D341Med (cell line): Measurements from ENCODE around the gene GOLGA6L25.
"Not testable (repeated sequence)": the region's sequence is repeated elsewhere in the genome, so short reads cannot be mapped to it uniquely, and the experiment has no call there.

ENCODE experiments used
- DNase-seq: peaks from one replicate; pipeline ENCODE4 v3.0.0; 2012; ENCODE audit warnings: low spot score

Gene GOLGA6L25, protein sequence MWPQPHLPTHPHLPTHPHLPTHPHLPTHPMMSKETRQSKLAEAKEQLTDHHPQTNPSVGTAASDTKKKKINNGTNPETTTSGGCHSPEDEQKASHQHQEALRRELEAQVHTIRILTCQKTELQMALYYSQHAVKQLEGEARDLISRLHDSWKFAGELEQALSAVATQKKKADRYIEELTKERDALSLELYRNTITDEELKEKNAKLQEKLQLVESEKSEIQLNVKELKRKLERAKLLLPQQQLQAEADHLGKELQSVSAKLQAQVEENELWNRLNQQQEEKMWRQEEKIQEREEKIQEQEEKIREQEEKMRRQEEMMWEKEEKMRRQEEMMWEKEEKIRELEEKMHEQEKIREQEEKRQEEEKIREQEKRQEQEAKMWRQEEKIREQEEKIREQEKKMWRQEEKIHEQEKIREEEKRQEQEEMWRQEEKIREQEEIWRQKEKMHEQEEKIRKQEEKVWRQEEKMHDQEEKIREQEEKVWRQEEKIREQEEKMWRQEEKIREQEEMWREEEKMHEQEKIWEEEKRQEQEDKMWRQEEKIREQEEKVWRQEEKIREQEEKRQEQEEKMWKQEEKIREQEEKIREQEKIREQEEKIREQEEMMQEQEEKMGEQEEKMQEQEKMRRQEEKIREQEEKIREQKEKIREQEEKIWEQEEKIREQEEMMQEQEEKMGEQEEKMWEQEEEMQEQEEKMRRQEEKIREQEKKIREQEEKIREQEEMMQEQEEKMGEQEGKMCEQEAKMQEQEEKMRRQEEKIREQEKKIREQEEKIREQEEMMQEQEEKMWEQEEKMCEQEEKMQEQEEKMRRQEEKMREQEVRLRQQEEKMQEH

DNA sequence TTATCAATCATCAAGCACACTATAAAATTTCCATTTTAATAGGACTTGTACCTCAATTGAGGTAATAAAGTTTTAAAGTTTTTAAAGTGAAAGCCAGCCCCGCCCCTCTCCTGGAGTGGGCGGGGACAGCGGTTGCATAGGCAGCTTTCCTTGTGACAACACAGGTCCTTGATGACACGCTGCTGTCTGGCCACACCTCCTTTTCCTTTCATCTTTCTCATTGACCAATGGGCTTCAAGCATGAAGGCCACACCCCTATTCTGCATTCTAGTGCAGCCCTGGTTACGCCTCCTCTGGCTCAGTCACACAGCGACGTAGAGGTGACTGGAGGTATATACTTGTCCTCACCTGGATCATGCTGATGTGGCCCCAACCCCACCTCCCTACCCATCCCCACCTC lies at the start of gene GOLGA6L25:
Gene GOLGA6L25 (plus strand): TSS at position 301 of the 400 bp plus-strand sequence. CDS start 61 bp downstream, at position 362.
- DNase-seq = not testable (repeated sequence)

- not testable (repeated sequence) for DNase-seq
These were observed 45.0 kb upstream of the GOLGA6L25 start for GRCh38 chr15:28508217-28508889.

- not testable (repeated sequence) for DNase-seq
These were observed 39.2 kb upstream of the GOLGA6L25 start for GRCh38 chr15:28514128-28514527.

GRCh38 chr15:28515208-28515607 lies 38.2 kb upstream of the GOLGA6L25 start:
- DNase-seq = not testable (repeated sequence)

DNA sequence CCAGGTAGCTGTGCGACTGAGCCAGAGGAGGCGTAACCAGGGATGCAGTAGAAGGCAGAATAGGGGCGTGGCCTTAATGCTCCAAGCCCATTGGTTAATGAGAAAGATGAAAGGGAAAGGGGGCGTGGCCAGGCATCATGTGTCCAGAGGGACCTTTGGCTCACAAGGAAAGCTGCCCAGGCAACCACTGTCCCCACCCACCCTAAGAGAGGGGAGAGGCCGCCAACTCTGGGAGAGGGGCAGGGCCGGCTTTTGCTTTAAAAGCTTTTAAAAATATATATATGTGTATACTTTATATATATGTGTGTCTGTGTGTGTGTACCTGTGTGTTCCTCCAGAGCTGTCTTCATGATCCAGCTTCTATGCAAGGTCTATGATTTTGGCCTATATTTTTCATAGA lies 20.4 kb upstream of the GOLGA6L25 start, which contains the start of gene GOLGA8G:
Gene GOLGA8G (minus strand): TSS at position 18 of the 400 bp plus-strand sequence. CDS start 62 bp downstream, outside the sequence.
- DNase-seq = not testable (repeated sequence)

DNA sequence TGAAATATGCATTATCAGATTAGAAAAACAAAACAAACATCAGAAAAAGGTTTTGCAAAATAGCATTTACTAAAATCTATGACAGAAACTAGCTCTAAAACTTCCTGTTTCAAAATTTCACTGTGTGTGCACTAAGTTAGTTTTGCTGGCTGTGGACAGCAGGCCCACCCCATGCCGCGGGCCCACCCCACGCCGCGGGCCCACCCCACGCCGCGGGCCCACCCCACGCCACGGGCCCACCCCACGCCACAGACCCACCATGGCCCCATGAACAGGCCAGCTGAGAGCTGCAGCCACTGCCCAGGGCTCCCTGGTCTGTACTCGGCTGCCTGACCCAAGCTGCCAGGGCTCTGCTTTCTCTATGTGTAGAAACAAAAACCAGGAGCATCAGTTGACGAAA lies 20.0 kb downstream of the GOLGA6L25 start:
- not testable (repeated sequence) for DNase-seq

GRCh38 chr15:28588977-28589606 lies 35.7 kb downstream of the GOLGA6L25 start:
- DNase-seq = not testable (repeated sequence)

DNA sequence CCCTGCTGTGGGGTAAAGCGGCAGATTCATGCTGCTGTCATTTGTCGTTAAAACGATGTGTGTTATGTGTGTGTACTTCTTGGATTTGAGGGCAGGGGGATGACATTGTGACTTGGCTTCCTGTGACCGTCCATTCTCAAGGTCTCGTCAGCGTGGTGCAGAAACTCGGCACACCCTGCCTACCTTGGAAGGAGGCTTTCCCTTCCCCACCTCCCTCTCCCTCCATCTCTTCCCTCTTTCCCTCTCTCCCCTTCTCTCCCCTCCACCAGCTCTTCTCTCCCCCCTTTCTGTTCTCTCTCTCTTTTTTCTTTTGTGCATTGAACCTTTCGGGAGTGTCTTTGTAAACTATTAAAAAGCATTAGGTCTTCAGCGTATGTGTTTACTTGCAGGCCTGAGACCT lies 36.4 kb downstream of the GOLGA6L25 start:
- DNase-seq = not testable (repeated sequence)

DNA sequence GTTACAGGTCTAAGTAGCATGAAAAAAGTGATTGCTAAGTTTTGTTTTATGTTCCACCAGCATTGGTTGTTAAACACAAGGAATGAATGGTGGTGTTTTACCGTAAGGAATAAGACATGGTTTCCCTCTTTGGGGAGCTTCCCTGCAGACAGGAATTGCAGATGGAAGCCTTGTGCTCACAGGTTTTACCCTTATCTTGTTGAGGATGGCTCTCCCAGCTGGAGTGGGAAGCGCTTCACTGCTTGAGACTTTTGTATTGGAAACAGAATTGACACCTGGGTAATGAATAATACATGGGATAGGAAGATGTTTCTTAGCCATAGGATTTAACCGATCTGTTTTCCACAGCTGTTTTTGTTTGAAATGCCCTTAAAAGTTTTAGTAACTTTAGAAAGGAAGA lies 39.0 kb downstream of the GOLGA6L25 start:
- DNase-seq = not testable (repeated sequence)

DNA sequence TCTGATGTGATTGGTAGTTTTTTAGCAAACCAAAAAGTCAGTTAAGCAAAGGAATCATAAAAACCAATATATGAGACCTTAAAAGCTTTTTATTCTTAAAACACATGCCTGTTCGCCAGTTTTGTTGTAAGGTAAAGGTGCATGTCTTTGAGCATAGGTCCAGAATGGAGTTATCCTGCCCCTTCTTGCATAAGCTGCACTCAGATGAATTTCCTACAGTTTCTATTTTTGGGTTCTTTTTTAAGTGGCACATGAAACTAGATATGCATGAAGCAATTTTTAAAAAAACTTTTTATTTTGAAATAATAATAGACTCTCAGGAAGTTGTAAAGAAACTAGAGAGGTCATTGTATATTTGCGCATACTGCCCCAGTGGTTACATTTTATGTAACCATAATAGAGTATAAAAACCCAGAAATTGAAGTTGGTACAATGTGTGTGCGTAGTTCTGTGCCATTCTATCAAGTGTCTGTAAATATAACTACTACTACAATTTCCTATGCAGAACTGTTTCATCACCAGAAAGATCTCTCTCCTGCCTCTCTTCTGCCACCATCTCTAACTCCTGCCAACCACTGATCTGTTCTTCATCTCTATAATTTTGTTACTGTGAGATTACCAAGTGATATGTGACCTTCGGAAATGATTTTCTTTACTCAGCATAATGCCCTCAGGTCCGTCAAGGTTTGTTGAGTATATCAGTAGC lies 40.2 kb downstream of the GOLGA6L25 start:
- not testable (repeated sequence) for DNase-seq

GRCh38 chr15:28597471-28597870 lies 44.1 kb downstream of the GOLGA6L25 start:
- not testable (repeated sequence) for DNase-seq

DNA sequence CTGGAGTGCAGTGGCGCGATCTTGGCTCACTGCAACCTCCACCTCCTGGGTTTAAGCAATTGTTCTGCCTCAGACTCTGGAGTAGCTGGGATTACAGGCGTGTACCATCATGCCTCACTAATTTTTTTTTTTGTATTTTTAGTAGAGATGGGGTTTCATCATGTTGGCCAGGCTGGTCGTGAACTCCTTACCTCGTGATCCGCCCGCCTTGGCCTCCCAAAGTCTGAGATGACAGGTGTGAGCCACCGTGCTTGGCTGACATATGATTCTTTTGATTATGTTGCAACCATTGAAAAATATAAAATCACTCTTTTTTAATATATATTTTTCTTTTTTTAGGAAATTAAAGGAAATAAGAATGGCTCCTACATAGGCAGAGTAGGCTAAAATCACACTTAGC lies 44.8 kb downstream of the GOLGA6L25 start:
- DNase-seq = not testable (repeated sequence)

- not testable (repeated sequence) for DNase-seq
These were observed 48.8 kb downstream of the GOLGA6L25 start for GRCh38 chr15:28602152-28602551.
